Thoracic aorta (tissue), 2 donors: ENCODE measurements around the gene CELA2B. TPM values are rescaled to one million over a fixed set of nuclear protein-coding genes. Genes with fewer than 3 reads are reported as not detected.
"Not testable (repeated sequence)": the region's sequence is repeated elsewhere in the genome, so short reads cannot be mapped to it uniquely, and the experiment has no call there.

Experiments
- ATAC-seq: fragments of 150-250 bp; one replicate; pipeline ENCODE4 v1.8.0; 2017; ENCODE audit warnings: low read depth; ENCODE audit not compliant: insufficient number of reproducible peaks, low FRiP score
- DNase-seq: peaks from one replicate; pipeline ENCODE4 v3.0.0-alpha.2; 2020; ENCODE audit warnings: low spot score
- H3K27ac ChIP-seq, 2 donors: fragments of 200-600 bp; sonication (generic); 1 replicate in 1 of 2; 2 replicates in 1 of 2; pipeline ENCODE4 v1.5.1; 2016; ENCODE audit warnings: mild to moderate bottlenecking in 2 of 2, moderate library complexity in 2 of 2
- H3K27me3 ChIP-seq: fragments of 200-600 bp; sonication (generic); replicated peaks from 2 replicates; pipeline ENCODE4 v1.6.0; 2016; ENCODE audit warnings: mild to moderate bottlenecking; ENCODE audit not compliant: insufficient read depth
- H3K36me3 ChIP-seq: fragments of 200-600 bp; sonication (generic); one replicate; pipeline ENCODE4 v1.5.1; 2016
- H3K4me1 ChIP-seq, 2 donors: fragments of 200-600 bp; sonication (generic); 1 replicate in 1 of 2; 2 replicates in 1 of 2; pipeline versions ENCODE4 v1.5.1 to v1.6.0; 2016; ENCODE audit warnings: low read depth in 2 of 2, mild to moderate bottlenecking in 1 of 2; ENCODE audit not compliant: control insufficient read depth in 1 of 2
- H3K4me3 ChIP-seq: fragments of 200-600 bp; sonication (generic); 2 replicates; pipeline ENCODE4 v1.5.1; 2016; ENCODE audit warnings: mild to moderate bottlenecking
- H3K9me3 ChIP-seq: fragments of 200-600 bp; sonication (generic); 2 replicates; pipeline ENCODE4 v1.5.1; 2016
- CTCF ChIP-seq: fragments of 200-600 bp; sonication (generic); IDR thresholded peaks from one replicate; pipeline ENCODE4 v1.5.1; 2019; ENCODE audit warnings: antibody characterized with exemption
- total RNA-seq, 2 donors: library from RNA; depleted of rRNA; stranded (reverse); fragments of >200 nt; gene quantifications; one replicate each; pipeline versions ENCODE4 v1.1.0 to v1.2.3, GENCODE V29; 2016

Gene CELA2B
- total RNA-seq, 2 donors from 2014 or later = not detected

- no peak overlapping the region for H3K27ac ChIP-seq
- TF ChIP-seq CTCF = no peak
- no peaks in the 10 kb centered on the region for H3K9me3 ChIP-seq
- H3K36me3 ChIP-seq = no peaks in the 10 kb centered on the region
- ATAC-seq (no peak), DNase-seq (no peak)
- H3K4me1 ChIP-seq = no peaks in the 10 kb centered on the region
- no peaks in the 10 kb centered on the region for H3K27me3 ChIP-seq
- H3K4me3 ChIP-seq = no peak overlapping the region
Observed at GRCh38 chr1:15465674-15466073, 10.2 kb upstream of the CELA2B start.

- not testable (repeated sequence) for H3K4me1 ChIP-seq, H3K9me3 ChIP-seq, DNase-seq, H3K36me3 ChIP-seq, H3K27ac ChIP-seq, ATAC-seq, H3K27me3 ChIP-seq, H3K4me3 ChIP-seq
Observed at GRCh38 chr1:15466955-15467625, 8.8 kb upstream of the CELA2B start.

GRCh38 chr1:15468145-15468544 is 7.8 kb upstream of the CELA2B start:
- H3K4me3 ChIP-seq = no peak overlapping the region
- DNase-seq (no peak), ATAC-seq (no peak)
- no peak for TF ChIP-seq CTCF
- no peaks in the 10 kb centered on the region for H3K4me1 ChIP-seq
- H3K36me3 ChIP-seq = no peaks in the 10 kb centered on the region
- no peaks in the 10 kb centered on the region for H3K27me3 ChIP-seq
- H3K27ac ChIP-seq = no peak overlapping the region
- H3K9me3 ChIP-seq = no peaks in the 10 kb centered on the region

GRCh38 chr1:15469361-15469760 is 6.5 kb upstream of the CELA2B start:
- no peak overlapping the region for H3K4me3 ChIP-seq
- ATAC-seq = no peak
- no peaks in the 10 kb centered on the region for H3K9me3 ChIP-seq
- no peaks in the 10 kb centered on the region for H3K27me3 ChIP-seq
- no peaks in the 10 kb centered on the region for H3K36me3 ChIP-seq
- H3K27ac ChIP-seq = no peak overlapping the region
- no peak for DNase-seq
- no peak for TF ChIP-seq CTCF
- H3K4me1 ChIP-seq = no peaks in the 10 kb centered on the region

- H3K4me1 ChIP-seq, DNase-seq, H3K9me3 ChIP-seq, H3K27ac ChIP-seq, H3K36me3 ChIP-seq, H3K4me3 ChIP-seq, ATAC-seq, H3K27me3 ChIP-seq: not testable (repeated sequence)
Observed at GRCh38 chr1:15469821-15470448, 6.0 kb upstream of the CELA2B start.

- H3K4me3 ChIP-seq, H3K27ac ChIP-seq, DNase-seq, H3K9me3 ChIP-seq, H3K4me1 ChIP-seq, H3K27me3 ChIP-seq, ATAC-seq, H3K36me3 ChIP-seq: not testable (repeated sequence)
Observed at GRCh38 chr1:15471067-15471466, 4.8 kb upstream of the CELA2B start.

- H3K4me1 ChIP-seq = not testable (repeated sequence)
Observed at GRCh38 chr1:15471723-15472122, 4.2 kb upstream of the CELA2B start.

More at GRCh38 chr1:15471723-15472122, 4.2 kb upstream of the CELA2B start:
- H3K36me3 ChIP-seq, H3K27me3 ChIP-seq, H3K4me3 ChIP-seq, ATAC-seq, DNase-seq, H3K9me3 ChIP-seq, H3K27ac ChIP-seq: not testable (repeated sequence)
